K562 (cell line): ENCODE measurements around the gene COMMD4. TPM values are rescaled to one million over a fixed set of nuclear protein-coding genes. Genes with fewer than 3 reads are reported as not detected.

Source experiments
- CC2D1A ChIP-seq: fragments of 450-650 bp; IDR thresholded peaks from 2 replicates; pipeline ENCODE4 v1.6.1; 2017; ENCODE audit warnings: mild to moderate bottlenecking
- JUN ChIP-seq, 2 experiments: sonication (generic) in 1 of 2; formaldehyde crosslinking in 1 of 2; IDR thresholded peaks; 2 replicates each; pipeline versions ENCODE4 v1.6.1 to v1.8.0; 2012 to 2022; ENCODE audit warnings: borderline replicate concordance in 2 of 2, mild to moderate bottlenecking in 2 of 2, improper control_type of control experiment in 1 of 2, low read depth in 1 of 2, low read length in 1 of 2, missing genetic modification reagents in 1 of 2
- JUND ChIP-seq, 2 experiments: IDR thresholded peaks; 2 replicates in 1 of 2; 3 replicates in 1 of 2; pipeline ENCODE4 v1.6.1; 2011; ENCODE audit warnings: borderline replicate concordance in 2 of 2, low read depth in 2 of 2, low read length in 2 of 2, improper control_type of control experiment in 1 of 2, missing biosample characterization in 1 of 2, missing genetic modification characterization in 1 of 2, missing genetic modification reagents in 1 of 2
- NCOA4 ChIP-seq: fragments of 450-650 bp; IDR thresholded peaks from 2 replicates; pipeline ENCODE4 v1.6.1; 2018; ENCODE audit warnings: mild to moderate bottlenecking; ENCODE audit not compliant: partially characterized antibody
- POLR3A ChIP-seq: IDR thresholded peaks from 2 replicates; pipeline ENCODE4 v1.6.1; 2011; ENCODE audit warnings: borderline replicate concordance, mild to moderate bottlenecking, moderate library complexity; ENCODE audit not compliant: insufficient read length, insufficient read depth; ENCODE audit errors: extremely low read depth
- polyA plus RNA-seq, 8 experiments: library from polyadenylated mRNA; depleted of rRNA in 4 of 8; stranded (reverse) in 5 of 8; unstranded in 3 of 8; fragments of >200 nt; fragmentation: Nextera tagmentation in 2 of 8; fragmentation: Illumina TruSeq in 1 of 8; extraction: Ambion mirVana in 2 of 8; extraction: Trizol in 1 of 8; gene quantifications; 2 replicates each; pipeline versions ENCODE4 v1.2.1 to v1.2.3, GENCODE V29; 2011 to 2014; ENCODE audit warnings: inconsistent platforms in 1 of 8, missing spikeins in 1 of 8
- total RNA-seq, 7 experiments: library from RNA; depleted of rRNA in 6 of 7; stranded (reverse); fragments of >200 nt in 6 of 7; fragmentation: Illumina TruSeq in 2 of 7; extraction: Trizol in 2 of 7; gene quantifications; 2 replicates each; pipeline versions ENCODE4 v1.2.1 to v1.2.3, GENCODE V29; 2011 to 2021; ENCODE audit warnings: low replicate concordance in 1 of 7
- TF ChIP-seq, protein P1 (sequence below): sonication (generic); formaldehyde crosslinking; IDR thresholded peaks from 2 replicates; pipeline ENCODE4 v1.8.0; 2022; ENCODE audit warnings: mild to moderate bottlenecking, missing genetic modification reagents
- TF ChIP-seq, protein P2 (sequence below), 3 experiments: fragments of 200-800 bp in 1 of 3; fragments of 250-450 bp in 1 of 3; fragments of 450-650 bp in 1 of 3; sonication (Bioruptor Pico) in 1 of 3; sonication (Bioruptor generic) in 1 of 3; formaldehyde crosslinking in 1 of 3; IDR thresholded peaks; 2 replicates each; pipeline versions ENCODE4 v1.6.1 to v1.8.0; 2016 to 2022; ENCODE audit warnings: mild to moderate bottlenecking in 2 of 3, missing genetic modification characterization in 2 of 3, missing compliant biosample characterization in 1 of 3, moderate library complexity in 1 of 3
- TF ChIP-seq, protein P3 (sequence below): fragments of 450-650 bp; formaldehyde crosslinking; IDR thresholded peaks from 2 replicates; pipeline ENCODE4 v1.4.0; 2020; ENCODE audit warnings: mild to moderate bottlenecking, moderate library complexity

The COMMD4 gene
- total and polyA plus RNA-seq, 9 of the 15 experiments (the other 6 are each of a cell fraction or from before 2014, with no cell fraction given), result 20.4 to 140 (median 63.9) TPM

DNA sequence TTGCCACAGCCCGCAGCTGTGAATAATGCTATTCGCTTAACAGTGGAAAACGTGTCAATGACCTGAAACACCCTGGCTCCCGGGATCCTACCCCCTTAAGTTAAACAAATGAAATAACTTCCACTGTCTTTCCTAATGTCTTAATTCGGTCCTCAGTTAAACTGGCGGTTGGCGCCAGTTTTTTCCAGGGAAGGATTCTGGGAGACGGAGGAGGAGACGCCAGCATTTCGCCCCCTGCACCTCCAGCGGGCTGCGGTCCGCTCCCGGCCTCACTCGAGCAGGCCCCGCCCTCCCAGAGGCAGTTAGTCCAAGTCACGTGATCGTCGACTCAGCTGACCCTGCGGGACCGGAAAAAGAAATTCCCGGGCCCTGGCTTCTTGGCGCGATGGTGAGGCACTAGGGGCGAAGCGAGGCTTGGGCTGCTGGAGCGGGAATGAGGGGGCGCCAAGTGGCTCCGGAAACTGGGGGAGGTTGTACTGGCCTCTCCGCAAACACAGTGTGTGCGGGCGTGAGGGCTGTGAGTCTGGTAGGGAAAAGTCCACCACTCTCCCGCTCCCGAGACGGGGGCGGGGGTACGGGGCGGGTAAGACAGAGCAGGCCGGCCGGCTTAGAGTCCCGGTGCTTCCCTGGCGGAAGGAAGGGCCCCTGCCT, at the start of gene COMMD4 (continued):
- TF ChIP-seq, protein P1, sequence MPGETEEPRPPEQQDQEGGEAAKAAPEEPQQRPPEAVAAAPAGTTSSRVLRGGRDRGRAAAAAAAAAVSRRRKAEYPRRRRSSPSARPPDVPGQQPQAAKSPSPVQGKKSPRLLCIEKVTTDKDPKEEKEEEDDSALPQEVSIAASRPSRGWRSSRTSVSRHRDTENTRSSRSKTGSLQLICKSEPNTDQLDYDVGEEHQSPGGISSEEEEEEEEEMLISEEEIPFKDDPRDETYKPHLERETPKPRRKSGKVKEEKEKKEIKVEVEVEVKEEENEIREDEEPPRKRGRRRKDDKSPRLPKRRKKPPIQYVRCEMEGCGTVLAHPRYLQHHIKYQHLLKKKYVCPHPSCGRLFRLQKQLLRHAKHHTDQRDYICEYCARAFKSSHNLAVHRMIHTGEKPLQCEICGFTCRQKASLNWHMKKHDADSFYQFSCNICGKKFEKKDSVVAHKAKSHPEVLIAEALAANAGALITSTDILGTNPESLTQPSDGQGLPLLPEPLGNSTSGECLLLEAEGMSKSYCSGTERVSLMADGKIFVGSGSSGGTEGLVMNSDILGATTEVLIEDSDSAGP (CRISPR knock-in tag), result no peak
- TF ChIP-seq NCOA4 (no peak), JUN (IDR thresholded peaks at IDR 0.05; ENCODE audit: borderline replicate concordance, low read depth, low read length) (no peak), JUN (CRISPR knock-in tag; IDR thresholded peaks at IDR 0.05; ENCODE audit: borderline replicate concordance) (no peak), CC2D1A (no peak; the same call in 1 of the 2 replicates), POLR3A (no peak), JUND (IDR thresholded peaks at IDR 0.05; ENCODE audit: borderline replicate concordance, low read depth, low read length) (peak; percentile 18; the same call in 1 of the 2 replicates), JUND (tag; IDR thresholded peaks at IDR 0.05; ENCODE audit: borderline replicate concordance, low read depth, low read length) (no peak)
- TF ChIP-seq, protein P2, sequence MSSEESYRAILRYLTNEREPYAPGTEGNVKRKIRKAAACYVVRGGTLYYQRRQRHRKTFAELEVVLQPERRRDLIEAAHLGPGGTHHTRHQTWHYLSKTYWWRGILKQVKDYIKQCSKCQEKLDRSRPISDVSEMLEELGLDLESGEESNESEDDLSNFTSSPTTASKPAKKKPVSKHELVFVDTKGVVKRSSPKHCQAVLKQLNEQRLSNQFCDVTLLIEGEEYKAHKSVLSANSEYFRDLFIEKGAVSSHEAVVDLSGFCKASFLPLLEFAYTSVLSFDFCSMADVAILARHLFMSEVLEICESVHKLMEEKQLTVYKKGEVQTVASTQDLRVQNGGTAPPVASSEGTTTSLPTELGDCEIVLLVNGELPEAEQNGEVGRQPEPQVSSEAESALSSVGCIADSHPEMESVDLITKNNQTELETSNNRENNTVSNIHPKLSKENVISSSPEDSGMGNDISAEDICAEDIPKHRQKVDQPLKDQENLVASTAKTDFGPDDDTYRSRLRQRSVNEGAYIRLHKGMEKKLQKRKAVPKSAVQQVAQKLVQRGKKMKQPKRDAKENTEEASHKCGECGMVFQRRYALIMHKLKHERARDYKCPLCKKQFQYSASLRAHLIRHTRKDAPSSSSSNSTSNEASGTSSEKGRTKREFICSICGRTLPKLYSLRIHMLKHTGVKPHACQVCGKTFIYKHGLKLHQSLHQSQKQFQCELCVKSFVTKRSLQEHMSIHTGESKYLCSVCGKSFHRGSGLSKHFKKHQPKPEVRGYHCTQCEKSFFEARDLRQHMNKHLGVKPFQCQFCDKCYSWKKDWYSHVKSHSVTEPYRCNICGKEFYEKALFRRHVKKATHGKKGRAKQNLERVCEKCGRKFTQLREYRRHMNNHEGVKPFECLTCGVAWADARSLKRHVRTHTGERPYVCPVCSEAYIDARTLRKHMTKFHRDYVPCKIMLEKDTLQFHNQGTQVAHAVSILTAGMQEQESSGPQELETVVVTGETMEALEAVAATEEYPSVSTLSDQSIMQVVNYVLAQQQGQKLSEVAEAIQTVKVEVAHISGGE (CRISPR knock-in tag; IDR thresholded peaks at IDR 0.05), result peak in 1 of 3 experiments; percentile 39; a peak in 1 of 6 replicates
- TF ChIP-seq, protein P3, sequence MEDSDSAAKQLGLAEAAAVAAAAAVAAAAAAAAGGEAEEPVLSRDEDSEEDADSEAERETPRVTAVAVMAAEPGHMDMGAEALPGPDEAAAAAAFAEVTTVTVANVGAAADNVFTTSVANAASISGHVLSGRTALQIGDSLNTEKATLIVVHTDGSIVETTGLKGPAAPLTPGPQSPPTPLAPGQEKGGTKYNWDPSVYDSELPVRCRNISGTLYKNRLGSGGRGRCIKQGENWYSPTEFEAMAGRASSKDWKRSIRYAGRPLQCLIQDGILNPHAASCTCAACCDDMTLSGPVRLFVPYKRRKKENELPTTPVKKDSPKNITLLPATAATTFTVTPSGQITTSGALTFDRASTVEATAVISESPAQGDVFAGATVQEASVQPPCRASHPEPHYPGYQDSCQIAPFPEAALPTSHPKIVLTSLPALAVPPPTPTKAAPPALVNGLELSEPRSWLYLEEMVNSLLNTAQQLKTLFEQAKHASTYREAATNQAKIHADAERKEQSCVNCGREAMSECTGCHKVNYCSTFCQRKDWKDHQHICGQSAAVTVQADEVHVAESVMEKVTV (CRISPR knock-in tag), result no peak
